HG03439 (cell line): ENCODE measurements around the gene DPEP2NB.
"Not testable (repeated sequence)": the region's sequence is repeated elsewhere in the genome, so short reads cannot be mapped to it uniquely, and the experiment has no call there.

Experiments
- ATAC-seq: cut with Tn5 transposase; IDR thresholded peaks from one replicate; pipeline ENCODE4 v1.9.1; 2021; ENCODE audit warnings: mild to moderate bottlenecking, moderate library complexity; ENCODE audit not compliant: unreplicated experiment

Gene DPEP2NB

GRCh38 chr16:68019167-68019680 is 3.5 kb upstream of the DPEP2NB start:
- no peak for ATAC-seq

DNA sequence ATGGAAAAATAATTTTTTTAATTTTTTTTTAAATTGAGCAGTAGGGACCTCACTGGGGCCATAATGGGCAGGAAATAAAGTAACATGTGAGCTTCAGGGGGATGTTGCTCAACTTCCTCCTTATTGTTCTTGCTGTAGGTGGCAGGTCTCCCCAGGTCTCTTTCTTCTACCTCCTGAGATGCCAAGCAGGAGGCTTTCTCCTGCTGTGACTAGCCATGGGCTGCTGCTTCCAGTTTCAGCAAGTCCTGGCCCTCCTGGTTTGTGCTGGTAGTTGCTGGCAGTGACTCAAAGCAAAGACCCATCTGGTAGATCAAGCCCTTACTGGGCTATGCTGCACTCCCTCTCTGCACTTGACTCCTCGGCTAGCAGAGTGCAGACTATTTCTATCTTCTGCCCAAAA is 2.3 kb downstream of the DPEP2NB start:
- no peak for ATAC-seq

DNA sequence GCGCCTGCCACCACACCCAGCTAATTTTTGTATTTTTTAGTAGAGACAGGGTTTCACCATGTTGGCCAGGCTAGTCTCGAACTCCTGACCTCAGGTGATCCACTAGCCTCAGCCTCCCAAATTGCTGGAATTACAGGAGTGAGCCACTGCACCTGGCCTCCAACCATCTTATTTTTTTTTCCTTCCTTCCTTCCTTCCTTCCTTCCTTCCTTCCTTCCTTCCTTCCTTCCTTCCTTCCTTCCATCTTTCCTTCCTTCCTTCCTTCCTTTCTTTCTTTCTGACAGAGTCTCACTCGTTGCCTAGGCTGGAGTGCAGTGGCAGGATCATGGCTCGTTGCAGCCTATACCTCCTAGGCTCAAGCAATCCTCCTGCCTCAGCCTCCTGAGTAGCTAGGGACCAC is 5.8 kb downstream of the DPEP2NB start:
- ATAC-seq, result not testable (repeated sequence)

- ATAC-seq, result no peak
Observed at GRCh38 chr16:68009157-68009735, 6.5 kb downstream of the DPEP2NB start.

DNA sequence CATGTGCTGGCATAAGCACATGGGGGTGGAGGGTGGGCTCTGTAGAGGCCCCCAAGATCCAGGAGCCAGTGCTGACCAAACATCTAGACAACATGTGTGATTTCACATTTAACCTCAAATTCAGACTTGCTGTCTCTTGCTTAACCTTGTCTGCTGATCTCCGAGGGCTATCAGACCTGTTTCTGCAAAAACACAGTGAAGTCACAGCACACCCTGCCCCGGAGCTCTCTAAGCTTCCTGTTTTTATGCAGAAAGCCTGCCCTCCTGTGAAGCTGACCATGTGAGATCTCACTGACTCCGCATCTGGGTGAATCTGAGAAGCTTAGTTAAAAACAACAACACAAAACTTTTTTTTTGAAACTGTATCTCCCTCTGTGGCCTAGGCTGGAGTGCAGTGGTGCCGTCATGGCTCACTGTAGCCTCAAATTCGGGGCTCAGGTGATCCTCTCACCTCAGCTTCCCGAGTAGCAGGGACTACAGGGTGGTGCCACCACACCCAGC is 9.9 kb downstream of the DPEP2NB start:
- no peak for ATAC-seq

DNA sequence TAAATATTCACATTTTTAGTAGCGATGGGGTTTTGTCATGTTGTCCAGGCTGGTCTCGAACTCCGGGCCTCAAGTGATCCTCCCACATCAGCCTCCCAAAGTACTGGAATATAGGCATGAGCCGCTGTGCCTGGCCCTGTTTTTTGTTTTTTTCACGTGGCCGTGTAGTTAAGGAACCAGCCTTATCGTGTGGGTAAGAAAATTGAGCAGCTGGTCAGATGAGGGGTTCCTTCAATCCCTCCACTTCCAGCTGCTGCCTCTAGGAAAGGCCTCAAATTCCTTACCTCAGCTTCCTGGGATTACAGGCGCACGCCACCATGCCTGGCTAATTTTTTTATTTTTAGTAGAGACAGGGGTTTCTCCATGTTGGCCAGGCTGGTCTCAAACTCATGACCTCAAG is 10.5 kb downstream of the DPEP2NB start:
- no peak for ATAC-seq

DNA sequence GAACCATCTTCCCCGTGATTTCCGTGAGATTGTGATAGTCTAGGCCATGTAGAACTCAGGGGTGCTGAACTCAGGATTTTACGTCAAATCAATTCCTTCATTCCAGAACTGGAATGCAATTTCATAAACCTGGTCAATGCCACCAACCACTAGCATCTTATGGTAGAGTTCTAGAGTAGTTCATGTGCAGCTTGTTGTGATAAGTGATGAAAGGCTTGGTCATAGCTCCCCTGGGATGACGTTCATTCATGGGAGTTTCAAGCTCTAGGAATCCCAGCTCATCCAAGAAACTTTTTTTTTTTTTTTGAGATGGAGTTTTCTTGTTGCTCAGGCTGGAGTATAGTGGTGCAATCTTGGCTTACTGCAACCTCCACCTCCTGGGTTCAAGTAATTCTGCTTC is 12.7 kb downstream of the DPEP2NB start:
- no peak for ATAC-seq

GRCh38 chr16:68000450-68000849 is 15.3 kb downstream of the DPEP2NB start:
- no peak for ATAC-seq

- ATAC-seq, result no peak
Observed at GRCh38 chr16:67999985-68000384, 15.7 kb downstream of the DPEP2NB start.

- ATAC-seq, result not testable (repeated sequence)
Observed at GRCh38 chr16:67998779-67999688, 16.7 kb downstream of the DPEP2NB start, which contains the start of gene DPEP2. TSS of gene DPEP2 (minus strand) at chr16:67999484. CDS start at chr16:67993212, 6,272 bp downstream.

DNA sequence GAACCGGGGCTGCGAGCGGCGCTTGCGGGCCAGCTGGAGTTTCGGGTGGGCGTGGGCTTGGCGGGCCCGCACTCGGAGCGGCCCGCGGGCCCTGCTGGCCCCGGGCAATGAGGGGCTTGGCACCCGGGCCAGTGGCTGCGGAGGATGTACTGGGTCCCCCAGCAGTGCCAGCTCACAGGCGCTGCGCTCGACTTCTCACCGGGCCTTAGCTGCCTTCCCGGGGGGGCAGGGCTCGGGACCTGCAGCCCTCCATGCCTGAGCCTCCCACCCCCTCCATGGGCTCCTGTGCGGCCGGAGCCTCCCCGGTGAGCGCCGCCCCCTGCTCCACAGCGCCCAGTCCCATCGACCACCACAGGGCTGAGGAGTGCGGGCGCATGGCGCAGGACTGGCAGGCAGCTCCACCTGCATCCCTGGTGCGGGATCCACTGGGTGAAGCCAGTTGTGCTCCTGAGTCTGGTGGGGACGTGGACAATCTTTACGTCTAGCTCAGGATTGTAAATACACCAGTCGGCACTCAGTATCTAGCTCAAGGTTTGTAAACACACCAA is 17.4 kb downstream of the DPEP2NB start:
- not testable (repeated sequence) for ATAC-seq

- no peak for ATAC-seq
Observed at GRCh38 chr16:67996666-67997065, 19.0 kb downstream of the DPEP2NB start.

DNA sequence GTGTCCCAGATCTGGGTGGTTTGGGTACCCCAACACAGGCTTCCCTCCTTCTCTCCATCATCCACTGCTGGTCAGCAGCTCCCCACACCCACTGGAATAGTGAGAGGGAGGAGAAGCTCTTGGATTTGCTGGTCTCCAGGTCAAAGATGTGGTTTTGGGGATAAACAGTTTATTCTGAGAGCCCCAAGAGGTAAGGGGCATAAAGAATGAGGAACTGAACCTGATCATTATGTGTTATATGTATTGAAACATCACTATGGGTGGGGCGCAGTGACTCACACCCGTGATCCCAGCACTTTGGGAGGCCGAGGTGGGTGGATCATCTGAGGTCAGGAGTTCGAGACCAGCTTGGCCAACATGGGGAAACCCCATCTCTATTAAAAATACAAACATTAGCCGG is 20.3 kb downstream of the DPEP2NB start:
- no peak for ATAC-seq

- ATAC-seq, result not testable (repeated sequence)
Observed at GRCh38 chr16:67994040-67994408, 21.7 kb downstream of the DPEP2NB start.

DNA sequence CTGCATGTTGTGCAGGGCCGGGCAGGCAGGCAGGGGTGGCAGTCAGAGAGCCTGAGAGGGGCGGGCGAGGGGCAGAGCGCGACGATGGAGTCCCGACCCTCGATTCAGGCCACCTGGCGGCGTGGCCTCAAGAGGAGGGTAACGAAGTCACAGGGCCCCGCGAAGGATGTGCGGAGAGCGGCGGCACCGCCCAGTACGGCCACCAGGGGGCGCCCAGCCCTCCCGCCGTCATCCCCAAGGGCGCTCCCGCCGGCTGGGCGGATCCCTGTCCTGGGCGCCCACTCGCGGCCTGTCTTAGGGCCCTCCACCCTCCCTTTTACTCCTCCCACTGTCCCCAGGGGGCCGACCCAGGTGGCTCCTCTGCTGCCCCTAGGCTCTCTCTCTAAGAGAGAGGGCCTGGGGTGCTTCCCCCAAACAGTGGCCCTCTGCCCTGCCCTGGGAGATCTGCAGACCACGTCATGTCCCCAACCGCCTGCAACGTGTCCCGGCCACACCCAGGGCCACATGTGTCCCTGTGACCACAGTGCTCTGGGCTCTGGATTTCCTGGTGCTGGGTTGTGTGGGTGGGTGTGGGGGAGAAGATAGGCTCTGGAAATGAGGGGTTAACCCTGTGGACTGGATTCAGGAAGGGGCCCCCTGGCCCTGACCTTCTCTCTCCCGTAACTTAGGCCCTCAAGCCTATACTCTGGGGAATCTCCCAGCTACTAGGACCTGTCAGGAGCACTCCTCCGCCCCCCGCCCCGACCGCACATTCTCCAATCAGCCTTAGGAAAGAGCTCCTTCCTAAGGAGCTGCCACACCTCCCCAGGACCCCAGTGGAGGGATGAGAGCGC is 22.3 kb downstream of the DPEP2NB start:
- ATAC-seq, result peak; percentile 79

DNA sequence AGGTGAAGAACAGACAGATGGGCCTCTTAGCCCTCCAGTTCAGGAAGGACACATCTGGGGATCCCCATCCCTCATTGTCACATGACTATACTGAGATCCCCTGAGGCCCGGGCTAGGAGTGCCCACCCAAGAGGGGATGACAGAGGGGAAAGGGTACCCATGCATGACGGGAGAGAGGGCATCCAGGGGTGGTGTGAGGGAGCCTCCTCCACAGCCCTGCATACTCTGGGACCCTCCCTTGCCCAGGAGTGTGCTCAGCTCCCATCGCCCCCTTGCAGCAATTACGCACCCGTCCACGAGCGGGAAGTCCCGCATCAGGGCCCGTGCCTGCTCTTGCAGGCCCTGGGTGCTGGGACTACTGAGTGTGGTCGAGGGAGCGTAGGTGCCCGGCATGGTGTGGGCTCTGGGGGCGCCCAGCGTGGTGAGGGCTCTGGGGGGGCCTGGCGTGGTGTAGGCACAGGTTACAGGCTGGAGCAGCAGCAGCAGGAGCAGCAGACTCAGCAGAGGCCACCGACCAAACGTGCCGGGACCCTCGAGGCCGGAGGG is 23.0 kb downstream of the DPEP2NB start:
- no peak for ATAC-seq

DNA sequence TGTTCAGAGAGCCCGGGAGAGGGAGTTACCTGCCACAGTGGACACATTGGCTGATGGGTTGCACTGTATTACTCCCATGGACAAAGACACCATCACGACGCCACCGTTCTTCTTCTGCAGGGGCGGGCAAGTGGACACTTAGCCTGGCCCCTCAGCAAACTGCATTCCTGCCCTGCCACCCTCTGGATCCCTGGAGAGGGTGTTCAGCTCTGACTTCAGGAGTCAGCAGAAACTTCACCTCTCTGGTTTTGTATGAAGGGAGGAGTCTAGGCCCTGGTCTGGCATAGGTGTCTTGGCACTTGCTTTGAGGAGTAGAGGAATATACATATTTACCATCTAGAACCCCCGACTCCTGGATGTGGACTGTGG is 25.7 kb downstream of the DPEP2NB start:
- no peak for ATAC-seq

- ATAC-seq, result no peak
Observed at GRCh38 chr16:67989322-67990017, 26.2 kb downstream of the DPEP2NB start.

- ATAC-seq, result no peak
Observed at GRCh38 chr16:67988675-67989074, 27.0 kb downstream of the DPEP2NB start.
